ENCODE measurements around the gene GPRIN3.
"Not testable (repeated sequence)": the region's sequence is repeated elsewhere in the genome, so short reads cannot be mapped to it uniquely, and the experiment has no call there.

Gene GPRIN3

GRCh38 chr4:89287945-89288344 lies 19.7 kb downstream of the GPRIN3 start:
- DNase-seq: no peak

GRCh38 chr4:89285745-89286144 lies 21.9 kb downstream of the GPRIN3 start:
- no peak for DNase-seq

GRCh38 chr4:89284828-89285227 lies 22.8 kb downstream of the GPRIN3 start:
- DNase-seq: no peak

GRCh38 chr4:89284020-89284424 lies 23.6 kb downstream of the GPRIN3 start:
- no peak for DNase-seq

GRCh38 chr4:89283226-89284009 lies 24.2 kb downstream of the GPRIN3 start:
- no peak for DNase-seq

GRCh38 chr4:89279385-89279784 lies 28.2 kb downstream of the GPRIN3 start:
- DNase-seq: no peak

- DNase-seq: no peak
These were observed 30.2 kb downstream of the GPRIN3 start for GRCh38 chr4:89277412-89277811.

- no peak for DNase-seq
These were observed 31.3 kb downstream of the GPRIN3 start for GRCh38 chr4:89276296-89276695.

- DNase-seq: no peak
These were observed 32.0 kb downstream of the GPRIN3 start for GRCh38 chr4:89275587-89275986.

GRCh38 chr4:89273741-89274141 lies 33.9 kb downstream of the GPRIN3 start:
- DNase-seq: no peak

GRCh38 chr4:89270792-89271191 lies 36.8 kb downstream of the GPRIN3 start:
- DNase-seq: no peak

- DNase-seq: no peak
These were observed 38.4 kb downstream of the GPRIN3 start for GRCh38 chr4:89269121-89269666.

GRCh38 chr4:89268679-89269078 lies 38.9 kb downstream of the GPRIN3 start:
- DNase-seq: no peak

GRCh38 chr4:89267846-89268245 lies 39.8 kb downstream of the GPRIN3 start:
- no peak for DNase-seq

- DNase-seq: no peak
These were observed 40.2 kb downstream of the GPRIN3 start for GRCh38 chr4:89267392-89267791.

- DNase-seq: no peak
These were observed 41.5 kb downstream of the GPRIN3 start for GRCh38 chr4:89266128-89266527.

- no peak for DNase-seq
These were observed 44.3 kb downstream of the GPRIN3 start for GRCh38 chr4:89263265-89263664.

- DNase-seq: no peak
These were observed 48.1 kb downstream of the GPRIN3 start for GRCh38 chr4:89259301-89260028.

- no peak for DNase-seq
These were observed 49.1 kb downstream of the GPRIN3 start for GRCh38 chr4:89258506-89258905.

GRCh38 chr4:89257376-89257775 lies 50.2 kb downstream of the GPRIN3 start:
- DNase-seq: no peak

- no peak for DNase-seq
These were observed 51.3 kb downstream of the GPRIN3 start for GRCh38 chr4:89256203-89256800.

GRCh38 chr4:89254847-89255246 lies 52.8 kb downstream of the GPRIN3 start:
- DNase-seq: no peak

GRCh38 chr4:89254347-89254746 lies 53.3 kb downstream of the GPRIN3 start:
- not testable (repeated sequence) for DNase-seq

- no peak for DNase-seq
These were observed 53.7 kb downstream of the GPRIN3 start for GRCh38 chr4:89253935-89254334.

Measured in NCI-H187 treated with DMSO at 0.1 percent for 48 hours (cell line).